ENCODE measurements around the gene SLC22A17. TPM values are rescaled to one million over a fixed set of nuclear protein-coding genes. Genes with fewer than 3 reads are reported as not detected.

The SLC22A17 gene
- total and polyA plus RNA-seq, 2 of the 13 experiments (the other 11 are each of a cell fraction or from before 2014, with no cell fraction given), result 0.95 to 1.1 TPM

GRCh38 chr14:23321572-23322547, 30.8 kb downstream of the SLC22A17 start (continued):
- TF ChIP-seq E2F2 (CRISPR knock-in tag; IDR thresholded peaks at IDR 0.05; ENCODE audit: borderline replicate concordance) (peak; percentile 73; the same call in 1 of the 2 replicates), ZNF253 (CRISPR knock-in tag; IDR thresholded peaks at IDR 0.05; ENCODE audit: borderline replicate concordance) (no peak), HMGA1 (CRISPR knock-in tag; conservative IDR thresholded peaks at IDR 0.05) (no peak), ZBTB3 (CRISPR knock-in tag; IDR thresholded peaks at IDR 0.05; ENCODE audit: borderline replicate concordance, low read depth) (no peak), TFAP4 (IDR thresholded peaks at IDR 0.05; ENCODE audit: borderline replicate concordance, low read depth) (0 out of 2 replicates have a peak, but pooled peaks have one; percentile 12), BRD4 (CRISPR knock-in tag; IDR thresholded peaks at IDR 0.05) (peak; percentile 80; the same call in 1 of the 2 replicates), ZNF24 (IDR thresholded peaks at IDR 0.05) (no peak; the same call in 1 of the 2 replicates), ARNT (IDR thresholded peaks at IDR 0.05) (no peak), ZSCAN21 (CRISPR knock-in tag; IDR thresholded peaks at IDR 0.05; ENCODE audit: borderline replicate concordance) (peak; percentile 82; the same call in 1 of the 2 replicates), ZNF337 (CRISPR knock-in tag; IDR thresholded peaks at IDR 0.05; ENCODE audit: borderline replicate concordance, low read depth) (no peak), STAG1 (CRISPR knock-in tag; IDR thresholded peaks at IDR 0.05) (0 out of 2 replicates have a peak, but pooled peaks have one; percentile 7), KDM1A (CRISPR knock-in tag; IDR thresholded peaks at IDR 0.05) (no peak), GZF1 (CRISPR knock-in tag; IDR thresholded peaks at IDR 0.05) (peak; percentile 72), ZNF234 (CRISPR knock-in tag; conservative IDR thresholded peaks at IDR 0.05) (no peak), MXD4 (CRISPR knock-in tag; IDR thresholded peaks at IDR 0.05) (peak; percentile 68; the same call in 1 of the 2 replicates), KMT2A (CRISPR knock-in tag; IDR thresholded peaks at IDR 0.05) (peak; percentile 65; the same call in 1 of the 2 replicates), ISX (CRISPR knock-in tag; conservative IDR thresholded peaks at IDR 0.05) (peak; percentile 74), PRDM4 (CRISPR knock-in tag; IDR thresholded peaks at IDR 0.05; ENCODE audit: borderline replicate concordance) (no peak), TMF1 (CRISPR knock-in tag; IDR thresholded peaks at IDR 0.05; ENCODE audit: low read depth) (no peak; the same call in none of the 2 replicates), DPF2 (CRISPR knock-in tag; IDR thresholded peaks at IDR 0.05; ENCODE audit: borderline replicate concordance, low read depth) (no peak), IKZF5 (CRISPR knock-in tag; IDR thresholded peaks at IDR 0.05) (peak; percentile 3; the same call in 1 of the 2 replicates), MYNN (CRISPR knock-in tag; IDR thresholded peaks at IDR 0.05; ENCODE audit: low read depth) (no peak), ZNF746 (CRISPR knock-in tag; IDR thresholded peaks at IDR 0.05) (0 out of 2 replicates have a peak, but pooled peaks have one; percentile 8), KAT8 (CRISPR knock-in tag; IDR thresholded peaks at IDR 0.05) (no peak; the same call in 1 of the 2 replicates)
